Mesothelial cell of epicardium (in vitro differentiated cells): ENCODE measurements around the gene DIP2B. TPM values are rescaled to one million over a fixed set of nuclear protein-coding genes. Genes with fewer than 3 reads are reported as not detected.
A peak's percentile ranks its signal among the peaks of the same experiment; 100 is the strongest.

Experiments used
- DNase-seq, 2 experiments: peaks; one replicate each; pipeline ENCODE4 v3.0.0; 2021; ENCODE audit warnings: low spot score in 2 of 2; ENCODE audit not compliant: unreplicated experiment in 2 of 2
- H3K27ac Mint-ChIP-seq: 2 replicates; pipeline ENCODE4 v1.8.0; 2021; ENCODE audit warnings: mixed read lengths
- H3K27me3 Mint-ChIP-seq: 2 replicates; pipeline ENCODE4 v1.8.0; 2021; ENCODE audit warnings: low read depth, mixed read lengths
- H3K36me3 Mint-ChIP-seq: 2 replicates; pipeline ENCODE4 v1.8.0; 2021; ENCODE audit warnings: mixed read lengths
- H3K4me1 Mint-ChIP-seq: 2 replicates; pipeline ENCODE4 v1.8.0; 2021; ENCODE audit warnings: mixed read lengths
- H3K4me3 Mint-ChIP-seq: 2 replicates; pipeline ENCODE4 v1.8.0; 2021; ENCODE audit warnings: mild to moderate bottlenecking, moderate library complexity, mixed read lengths
- H3K9me3 Mint-ChIP-seq: 2 replicates; pipeline ENCODE4 v1.8.0; 2021; ENCODE audit warnings: mixed read lengths
- CTCF ChIP-seq: fragments of 200-600 bp; sonication (generic); IDR thresholded peaks from one replicate; pipeline ENCODE4 v1.5.0; 2021; ENCODE audit warnings: antibody characterized with exemption; ENCODE audit not compliant: unreplicated experiment
- total RNA-seq: library from RNA; stranded (reverse); gene quantifications from 3 replicates; pipeline ENCODE4 v1.2.1, GENCODE V29; 2021

DIP2B gene
- total RNA-seq, 1 donor from 2014 or later = 32.0 TPM

GRCh38 chr12:50749459-50749882 is 244.7 kb downstream of the DIP2B start:
- H3K27me3 Mint-ChIP-seq = no peaks in the 10 kb centered on the region
- H3K4me3 Mint-ChIP-seq = no peak overlapping the region
- H3K27ac Mint-ChIP-seq = no peak overlapping the region
- peaks cover 15% of the 10 kb centered on the region for H3K4me1 Mint-ChIP-seq
- H3K9me3 Mint-ChIP-seq = peaks cover 5% of the 10 kb centered on the region
- no peak for DNase-seq
- TF ChIP-seq CTCF = no peak
- peaks cover 21% of the 10 kb centered on the region for H3K36me3 Mint-ChIP-seq

GRCh38 chr12:50750366-50750765 is 245.6 kb downstream of the DIP2B start:
- Mint-ChIP-seq H3K9me3 (peaks cover 7% of the 10 kb centered on the region), H3K36me3 (peaks cover 22% of the 10 kb centered on the region), H3K27ac (peak overlapping the region; percentile 67), H3K4me1 (peaks cover 15% of the 10 kb centered on the region), H3K4me3 (no peak overlapping the region), H3K27me3 (no peaks in the 10 kb centered on the region)
- TF ChIP-seq CTCF = no peak
- no peak for DNase-seq

- Mint-ChIP-seq H3K27me3 (no peaks in the 10 kb centered on the region), H3K36me3 (peaks cover 23% of the 10 kb centered on the region), H3K4me3 (no peak overlapping the region), H3K27ac (peak overlapping the region; percentile 77), H3K4me1 (peaks cover 15% of the 10 kb centered on the region), H3K9me3 (peaks cover 10% of the 10 kb centered on the region)
- no peak for TF ChIP-seq CTCF
- DNase-seq = no peak
Observed at GRCh38 chr12:50751948-50752721, 247.3 kb downstream of the DIP2B start.

GRCh38 chr12:50753232-50753769 is 248.5 kb downstream of the DIP2B start:
- DNase-seq = no peak
- H3K4me1 Mint-ChIP-seq = peaks cover 15% of the 10 kb centered on the region
- peaks cover 23% of the 10 kb centered on the region for H3K36me3 Mint-ChIP-seq
- H3K9me3 Mint-ChIP-seq = peaks cover 10% of the 10 kb centered on the region
- TF ChIP-seq CTCF = no peak
- H3K4me3 Mint-ChIP-seq = no peak overlapping the region
- no peaks in the 10 kb centered on the region for H3K27me3 Mint-ChIP-seq
- H3K27ac Mint-ChIP-seq = peak overlapping the region; percentile 30

GRCh38 chr12:50763639-50764285 is 259.0 kb downstream of the DIP2B start, which contains the start of gene ATF1:
Gene ATF1 (plus strand): TSS chr12:50764101. CDS start chr12:50780146, 16,045 bp downstream.
- TF ChIP-seq CTCF = no peak
- H3K9me3 Mint-ChIP-seq = no peaks in the 10 kb centered on the region
- H3K27ac Mint-ChIP-seq = peak within 1 kb of the TSS; percentile 99
- peaks cover 2% of the 10 kb centered on the region for H3K36me3 Mint-ChIP-seq
- H3K4me3 Mint-ChIP-seq = peak within 1 kb of the TSS; percentile 84
- peak; percentile 80 to 87 for DNase-seq
- no peaks in the 10 kb centered on the region for H3K27me3 Mint-ChIP-seq
- H3K4me1 Mint-ChIP-seq = peaks cover 33% of the 10 kb centered on the region
